Heart left ventricle (tissue), 13 donors: Measurements from ENCODE around the gene ZNF500.

Experiments used
- CTCF ChIP-seq, 12 donors: fragments of 200-600 bp; sonication (generic) in 4 of 12; IDR thresholded peaks; one replicate each; pipeline versions ENCODE4 v1.5.0 to v1.8.0; 2018 to 2022; ENCODE audit warnings: antibody characterized with exemption in 12 of 12, mild to moderate bottlenecking in 5 of 12
- POLR2A ChIP-seq, 2 donors: fragments of 450-650 bp; IDR thresholded peaks; one replicate each; pipeline ENCODE4 v1.6.1; 2017; ENCODE audit warnings: antibody characterized with exemption in 2 of 2, mild to moderate bottlenecking in 2 of 2, moderate library complexity in 2 of 2
- donor health status: ischemic (EF 13 %, LVEDD 7.1; RV severe dilation, severe dysfunction).
- donor health status: DM: no; HTN: yes; CAD: no.
- donor health status: DM: no; HTN: no; CAD: no.
- donor health status: ischemic (EF 25% LVEDD 6.9; RV normal size, moderate dysfunction).
- donor health status: ischemic (EF 25% LVEDD 5.7; RV mildly dilated, moderate dysfunction).
- donor health status: ischemic (EF 35%, LVEDD 5.7; RV mildly dilated, moderate dysfunction).
- donor health status: nonischemic (EF 11% LVEDD 7.7; RV severe dilation, severe dysfunction).
- donor health status: DM: yes; HTN: yes; CAD: no.
- donor health status: PGD.
- donor health status: ischemic (EF 29% LVEDD 5.4; RV normal size, mild dysfunction).
- donor health status: nonischemic (EF 23%, LVEDD 6.1; RV moderate dilation, normal function).

GRCh38 chr16:4798456-4798855, 31.5 kb upstream of the ZNF500 start:
- TF ChIP-seq CTCF (IDR thresholded peaks at IDR 0.05): no peak
- no peak for TF ChIP-seq POLR2A (IDR thresholded peaks at IDR 0.05)
